Endothelial cell of umbilical vein (primary cell): ENCODE measurements around the gene SMPDL3B.

Experiments used
- EZH2 ChIP-seq: IDR thresholded peaks from 2 replicates; pipeline ENCODE4 v1.6.1; 2012; ENCODE audit warnings: borderline replicate concordance, low read depth, mild to moderate bottlenecking, moderate library complexity, low read length, inconsistent platforms; ENCODE audit not compliant: severe bottlenecking
- JUN ChIP-seq: IDR thresholded peaks from 2 replicates; pipeline ENCODE4 v1.6.1; 2011; ENCODE audit warnings: borderline replicate concordance, low read depth; ENCODE audit not compliant: insufficient read length, insufficient read depth
- POLR2A ChIP-seq: IDR thresholded peaks from 2 replicates; pipeline ENCODE4 v1.6.1; 2012; ENCODE audit warnings: low read depth, mild to moderate bottlenecking, control low read depth, low read length
- POLR2AphosphoS5 ChIP-seq: IDR thresholded peaks from 2 replicates; pipeline ENCODE4 v1.6.1; 2012; ENCODE audit warnings: low read depth, mild to moderate bottlenecking, control low read depth, low read length, moderate library complexity; ENCODE audit not compliant: insufficient read depth
- TF ChIP-seq, protein P1 (sequence below), 2 donors: IDR thresholded peaks; 1 replicate in 1 of 2; 2 replicates in 1 of 2; pipeline ENCODE4 v1.5.1; 2011; ENCODE audit warnings: low read length in 2 of 2, mild to moderate bottlenecking in 2 of 2, moderate library complexity in 2 of 2, control low read depth in 1 of 2, inconsistent platforms in 1 of 2, low read depth in 1 of 2; ENCODE audit not compliant: insufficient read depth in 1 of 2; ENCODE audit errors: extremely low read depth in 1 of 2

GRCh38 chr1:27974417-27974781, 39.6 kb downstream of the SMPDL3B start:
- TF ChIP-seq, protein P1, sequence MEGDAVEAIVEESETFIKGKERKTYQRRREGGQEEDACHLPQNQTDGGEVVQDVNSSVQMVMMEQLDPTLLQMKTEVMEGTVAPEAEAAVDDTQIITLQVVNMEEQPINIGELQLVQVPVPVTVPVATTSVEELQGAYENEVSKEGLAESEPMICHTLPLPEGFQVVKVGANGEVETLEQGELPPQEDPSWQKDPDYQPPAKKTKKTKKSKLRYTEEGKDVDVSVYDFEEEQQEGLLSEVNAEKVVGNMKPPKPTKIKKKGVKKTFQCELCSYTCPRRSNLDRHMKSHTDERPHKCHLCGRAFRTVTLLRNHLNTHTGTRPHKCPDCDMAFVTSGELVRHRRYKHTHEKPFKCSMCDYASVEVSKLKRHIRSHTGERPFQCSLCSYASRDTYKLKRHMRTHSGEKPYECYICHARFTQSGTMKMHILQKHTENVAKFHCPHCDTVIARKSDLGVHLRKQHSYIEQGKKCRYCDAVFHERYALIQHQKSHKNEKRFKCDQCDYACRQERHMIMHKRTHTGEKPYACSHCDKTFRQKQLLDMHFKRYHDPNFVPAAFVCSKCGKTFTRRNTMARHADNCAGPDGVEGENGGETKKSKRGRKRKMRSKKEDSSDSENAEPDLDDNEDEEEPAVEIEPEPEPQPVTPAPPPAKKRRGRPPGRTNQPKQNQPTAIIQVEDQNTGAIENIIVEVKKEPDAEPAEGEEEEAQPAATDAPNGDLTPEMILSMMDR (IDR thresholded peaks at IDR 0.05; ENCODE audit: extremely low read depth in 1 of 2, insufficient read depth in 1 of 2, low read depth in 1 of 2, low read length in 2 of 2) = no peak
- TF ChIP-seq JUN = no peak
- TF ChIP-seq EZH2 = no peak
- TF ChIP-seq POLR2AphosphoS5 = no peak
- no peak for TF ChIP-seq POLR2A
